ENCODE measurements around the gene PISD.

GRCh38 chr22:31602259-31602952 lies 59.6 kb downstream of the PISD start:
- TF ChIP-seq PKNOX1 (IDR thresholded peaks at IDR 0.05) (no peak), SP1 (IDR thresholded peaks at IDR 0.05) (no peak), LEF1 (IDR thresholded peaks at IDR 0.05; ENCODE audit: borderline replicate concordance) (no peak), BHLHE40 (IDR thresholded peaks at IDR 0.05; ENCODE audit: borderline replicate concordance) (no peak), FOXM1 (IDR thresholded peaks at IDR 0.05; ENCODE audit: borderline replicate concordance) (no peak), HDGF (IDR thresholded peaks at IDR 0.05; ENCODE audit: borderline replicate concordance) (no peak), SUZ12 (IDR thresholded peaks at IDR 0.05) (no peak), ZNF384 (IDR thresholded peaks at IDR 0.05) (no peak), TARDBP (IDR thresholded peaks at IDR 0.05) (no peak), ELF4 (IDR thresholded peaks at IDR 0.05) (no peak), FOXA1 (IDR thresholded peaks at IDR 0.05) (no peak), NFRKB (IDR thresholded peaks at IDR 0.05) (no peak), L3MBTL2 (conservative IDR thresholded peaks at IDR 0.05) (no peak)
